Neuron (in vitro differentiated cells): ENCODE data around the gene JPT2.
A peak's percentile ranks its signal among the peaks of the same experiment; 100 is the strongest.

Source experiments
- H2AFZ ChIP-seq: one replicate; pipeline ENCODE4 v1.6.1; 2013; ENCODE audit warnings: low read depth, mild to moderate bottlenecking, inconsistent platforms, low read length, moderate library complexity
- H3K27me3 ChIP-seq: one replicate; pipeline ENCODE4 v1.6.1; 2013; ENCODE audit warnings: low read length; ENCODE audit not compliant: insufficient read depth
- H3K36me3 ChIP-seq: one replicate; pipeline ENCODE4 v1.6.1; 2013; ENCODE audit warnings: low read length; ENCODE audit not compliant: insufficient read depth
- H3K4me1 ChIP-seq: one replicate; pipeline ENCODE4 v1.6.1; 2013; ENCODE audit warnings: low read length; ENCODE audit not compliant: insufficient read depth
- H3K4me3 ChIP-seq: 2 replicates; pipeline ENCODE4 v1.5.1; 2013; ENCODE audit warnings: mild to moderate bottlenecking, low read length, moderate library complexity
- H3K9me3 ChIP-seq: one replicate; pipeline ENCODE4 v1.6.1; 2013; ENCODE audit warnings: low read length

Gene JPT2

GRCh38 chr16:1677942-1678499 lies at the start of gene JPT2:
Gene JPT2, plus strand, starts transcription at chr16:1678279. Its CDS starts 34 bp downstream, at chr16:1678313.
- peak within 1 kb of the TSS; percentile 62 for H3K4me3 ChIP-seq
- H2AFZ ChIP-seq, result no peak within 1 kb of the TSS
- H3K4me1 ChIP-seq, result peaks cover 26% of the 10 kb centered on the region
- no peaks in the 10 kb centered on the region for H3K9me3 ChIP-seq
- peaks cover 27% of the 10 kb centered on the region for H3K36me3 ChIP-seq
- no peaks in the 10 kb centered on the region for H3K27me3 ChIP-seq

GRCh38 chr16:1630450-1631213 lies 47.4 kb upstream of the JPT2 start:
- H3K27me3 ChIP-seq, result no peaks in the 10 kb centered on the region
- H3K4me1 ChIP-seq, result no peaks in the 10 kb centered on the region
- H3K9me3 ChIP-seq, result no peaks in the 10 kb centered on the region
- no peak overlapping the region for H3K4me3 ChIP-seq
- H3K36me3 ChIP-seq, result peaks cover 76% of the 10 kb centered on the region
- H2AFZ ChIP-seq, result no peak overlapping the region

- H3K4me1 ChIP-seq, result no peaks in the 10 kb centered on the region
- H3K36me3 ChIP-seq, result peaks cover 74% of the 10 kb centered on the region
- H2AFZ ChIP-seq, result no peak overlapping the region
- H3K27me3 ChIP-seq, result no peaks in the 10 kb centered on the region
- no peaks in the 10 kb centered on the region for H3K9me3 ChIP-seq
- no peak overlapping the region for H3K4me3 ChIP-seq
These were observed 46.8 kb upstream of the JPT2 start for GRCh38 chr16:1631230-1631629.

GRCh38 chr16:1631931-1632637 lies 46.0 kb upstream of the JPT2 start:
- no peaks in the 10 kb centered on the region for H3K4me1 ChIP-seq
- H3K27me3 ChIP-seq, result no peaks in the 10 kb centered on the region
- peaks cover 70% of the 10 kb centered on the region for H3K36me3 ChIP-seq
- H2AFZ ChIP-seq, result no peak overlapping the region
- H3K4me3 ChIP-seq, result no peak overlapping the region
- no peaks in the 10 kb centered on the region for H3K9me3 ChIP-seq

- Histone ChIP-seq H3K9me3 (no peaks in the 10 kb centered on the region), H3K36me3 (peaks cover 70% of the 10 kb centered on the region), H2AFZ (no peak overlapping the region), H3K4me1 (no peaks in the 10 kb centered on the region), H3K4me3 (no peak overlapping the region), H3K27me3 (no peaks in the 10 kb centered on the region)
These were observed 45.5 kb upstream of the JPT2 start for GRCh38 chr16:1632638-1632970.

- H3K4me3 ChIP-seq, result no peak overlapping the region
- H3K36me3 ChIP-seq, result peaks cover 76% of the 10 kb centered on the region
- H3K27me3 ChIP-seq, result no peaks in the 10 kb centered on the region
- H2AFZ ChIP-seq, result no peak overlapping the region
- H3K9me3 ChIP-seq, result no peaks in the 10 kb centered on the region
- H3K4me1 ChIP-seq, result no peaks in the 10 kb centered on the region
These were observed 44.8 kb upstream of the JPT2 start for GRCh38 chr16:1633310-1633709.

GRCh38 chr16:1634541-1634940 lies 43.5 kb upstream of the JPT2 start:
- Histone ChIP-seq H3K4me1 (peaks cover 4% of the 10 kb centered on the region), H2AFZ (no peak overlapping the region), H3K4me3 (no peak overlapping the region), H3K27me3 (no peaks in the 10 kb centered on the region), H3K36me3 (peaks cover 82% of the 10 kb centered on the region), H3K9me3 (no peaks in the 10 kb centered on the region)

GRCh38 chr16:1635070-1635469 lies 43.0 kb upstream of the JPT2 start:
- no peak overlapping the region for H3K4me3 ChIP-seq
- H3K36me3 ChIP-seq, result peaks cover 88% of the 10 kb centered on the region
- no peak overlapping the region for H2AFZ ChIP-seq
- peaks cover 4% of the 10 kb centered on the region for H3K4me1 ChIP-seq
- H3K27me3 ChIP-seq, result no peaks in the 10 kb centered on the region
- H3K9me3 ChIP-seq, result no peaks in the 10 kb centered on the region

- peaks cover 89% of the 10 kb centered on the region for H3K36me3 ChIP-seq
- H3K27me3 ChIP-seq, result no peaks in the 10 kb centered on the region
- no peaks in the 10 kb centered on the region for H3K9me3 ChIP-seq
- H2AFZ ChIP-seq, result no peak overlapping the region
- H3K4me1 ChIP-seq, result peaks cover 4% of the 10 kb centered on the region
- no peak overlapping the region for H3K4me3 ChIP-seq
These were observed 40.6 kb upstream of the JPT2 start for GRCh38 chr16:1637526-1637925.

- Histone ChIP-seq H2AFZ (no peak overlapping the region), H3K36me3 (peaks cover 86% of the 10 kb centered on the region), H3K4me3 (no peak overlapping the region), H3K27me3 (no peaks in the 10 kb centered on the region), H3K4me1 (peaks cover 4% of the 10 kb centered on the region), H3K9me3 (no peaks in the 10 kb centered on the region)
These were observed 39.3 kb upstream of the JPT2 start for GRCh38 chr16:1638757-1639156.

GRCh38 chr16:1639282-1639681 lies 38.8 kb upstream of the JPT2 start:
- Histone ChIP-seq H3K4me3 (no peak overlapping the region), H3K27me3 (no peaks in the 10 kb centered on the region), H3K4me1 (peaks cover 4% of the 10 kb centered on the region), H3K36me3 (peaks cover 86% of the 10 kb centered on the region), H3K9me3 (no peaks in the 10 kb centered on the region), H2AFZ (no peak overlapping the region)

GRCh38 chr16:1639860-1640259 lies 38.2 kb upstream of the JPT2 start:
- Histone ChIP-seq H3K27me3 (no peaks in the 10 kb centered on the region), H3K36me3 (peaks cover 86% of the 10 kb centered on the region), H3K9me3 (no peaks in the 10 kb centered on the region), H3K4me3 (no peak overlapping the region), H3K4me1 (peaks cover 4% of the 10 kb centered on the region), H2AFZ (no peak overlapping the region)

GRCh38 chr16:1640261-1640941 lies 37.7 kb upstream of the JPT2 start:
- Histone ChIP-seq H3K4me1 (peaks cover 4% of the 10 kb centered on the region), H3K27me3 (no peaks in the 10 kb centered on the region), H3K36me3 (peaks cover 84% of the 10 kb centered on the region), H3K9me3 (no peaks in the 10 kb centered on the region), H2AFZ (no peak overlapping the region), H3K4me3 (no peak overlapping the region)
